Skin epidermis (tissue), 12 donors: ENCODE data around the gene BOD1.
"Not testable (repeated sequence)": the region's sequence is repeated elsewhere in the genome, so short reads cannot be mapped to it uniquely, and the experiment has no call there.

Experiments used
- H3K27ac ChIP-seq, 21 experiments: fragments of 200-600 bp; sonication (generic) in 11 of 21; one replicate each; pipeline ENCODE4 v1.5.0; 2020; ENCODE audit warnings: mild to moderate bottlenecking in 3 of 21, inconsistent platforms in 2 of 21, moderate library complexity in 2 of 21
- H3K4me3 ChIP-seq, 7 experiments: fragments of 200-600 bp; sonication (generic) in 2 of 7; one replicate each; pipeline ENCODE4 v1.5.0; 2020; ENCODE audit warnings: inconsistent platforms in 2 of 7, mild to moderate bottlenecking in 2 of 7, moderate library complexity in 1 of 7

Gene BOD1

DNA sequence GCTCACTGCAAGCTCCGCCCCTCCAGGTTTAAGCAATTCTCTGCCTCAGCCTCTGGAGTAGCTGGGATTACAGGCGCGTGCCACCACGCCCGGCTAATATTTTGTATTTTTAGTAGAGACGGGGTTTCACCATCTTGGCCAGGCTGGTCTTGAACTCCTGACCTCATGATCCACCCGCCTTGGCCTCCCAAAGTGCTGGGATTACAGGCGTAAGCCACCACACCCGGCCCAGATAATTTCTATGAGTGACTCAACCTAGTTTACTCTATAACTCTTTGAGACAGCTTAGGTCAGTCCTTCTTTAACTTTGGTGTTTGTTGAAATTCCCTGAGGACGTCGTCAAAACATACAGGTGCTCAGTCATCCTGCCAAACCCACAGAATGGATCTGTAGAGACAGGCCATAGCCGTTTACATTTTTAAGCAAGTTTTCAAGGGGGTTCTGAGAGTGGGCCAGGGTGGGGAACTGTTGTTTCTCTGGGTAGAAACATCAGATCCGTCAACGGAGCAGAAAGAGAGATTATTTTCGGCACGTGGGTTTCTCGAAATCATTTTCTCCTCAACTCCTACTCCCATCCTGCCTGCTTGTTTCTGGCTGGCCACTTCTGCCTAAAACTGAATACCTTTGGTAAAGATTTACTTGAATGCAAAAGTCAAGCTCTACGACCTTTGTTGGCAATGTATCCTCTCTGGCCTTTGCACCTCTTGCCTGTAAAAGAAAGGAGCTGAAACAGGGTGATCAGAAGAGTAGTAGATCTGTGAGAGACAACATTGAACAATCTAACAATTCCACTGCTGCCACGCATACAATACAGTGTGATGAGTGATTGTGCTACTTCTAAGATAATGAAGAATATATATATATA lies 6.0 kb upstream of the BOD1 start:
- Histone ChIP-seq H3K27ac (no peak overlapping the region), H3K4me3 (no peak overlapping the region)

DNA sequence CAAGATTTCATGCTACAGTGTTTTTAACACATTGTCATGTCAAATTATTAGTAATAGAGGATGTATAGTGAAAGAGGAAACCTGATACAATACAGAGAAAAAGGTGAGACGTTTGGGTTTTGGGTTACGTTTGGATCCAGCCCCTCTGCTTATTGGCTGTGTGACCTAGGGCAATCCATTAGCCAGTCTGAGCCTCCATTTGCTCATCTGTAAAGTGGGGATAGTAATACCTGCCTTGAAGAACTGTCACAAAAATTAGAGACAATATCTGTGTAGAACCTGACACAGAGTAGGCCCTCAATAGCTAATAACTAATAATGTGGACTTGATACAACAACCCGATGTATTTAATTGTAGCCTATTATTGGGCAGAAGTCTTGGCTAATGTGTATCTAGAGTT lies 4.3 kb upstream of the BOD1 start:
- Histone ChIP-seq H3K4me3 (no peak overlapping the region), H3K27ac (no peak overlapping the region)

DNA sequence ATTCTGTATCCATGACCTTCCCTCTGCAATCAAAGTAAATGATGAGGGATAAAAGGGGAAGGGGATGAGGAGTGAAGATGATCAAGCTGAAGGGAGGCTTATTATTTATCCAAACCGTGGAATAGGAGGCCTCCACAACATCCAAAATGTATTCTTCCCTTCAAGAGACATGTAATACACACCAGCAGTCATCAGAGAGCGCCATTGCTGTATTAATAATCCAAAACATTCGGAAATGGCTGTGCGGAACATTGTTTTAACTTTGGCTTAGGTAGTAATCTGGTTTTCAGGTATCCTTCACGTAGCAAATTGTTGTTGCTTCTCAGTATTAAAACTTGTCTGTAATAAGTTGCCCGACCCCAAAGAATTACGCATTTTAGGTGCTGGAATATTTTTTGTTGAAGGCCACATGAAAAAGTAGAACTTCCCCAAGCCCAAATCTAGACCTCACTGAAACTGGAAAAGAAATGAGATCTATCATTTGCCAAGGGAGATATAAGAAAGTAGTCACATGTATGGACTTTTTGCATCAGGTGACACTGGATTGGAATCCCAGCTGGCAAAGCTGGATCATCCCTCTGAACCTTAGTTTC lies 2.6 kb upstream of the BOD1 start:
- Histone ChIP-seq H3K4me3 (no peak overlapping the region), H3K27ac (no peak overlapping the region)

- Histone ChIP-seq H3K27ac (peak overlapping the region; percentile 89 to 100 (median 97)), H3K4me3 (peak overlapping the region; percentile 96 to 99 (median 97))
Measured at GRCh38 chr5:173615884-173616576, 420 bp downstream of the BOD1 start.

GRCh38 chr5:173614591-173614990 lies 1.9 kb downstream of the BOD1 start:
- H3K4me3 ChIP-seq = peak overlapping the region in 1 of 7 experiments; percentile 96
- H3K27ac ChIP-seq = no peak overlapping the region

- H3K27ac ChIP-seq = no peak overlapping the region
- H3K4me3 ChIP-seq = no peak overlapping the region
Measured at GRCh38 chr5:173613433-173614159, 2.9 kb downstream of the BOD1 start.

GRCh38 chr5:173612948-173613347 lies 3.5 kb downstream of the BOD1 start:
- no peak overlapping the region for H3K27ac ChIP-seq

GRCh38 chr5:173611706-173612105 lies 4.7 kb downstream of the BOD1 start:
- H3K27ac ChIP-seq = no peak overlapping the region
- no peak overlapping the region for H3K4me3 ChIP-seq

More at GRCh38 chr5:173612948-173613347, 3.5 kb downstream of the BOD1 start:
- H3K4me3 ChIP-seq = no peak overlapping the region

GRCh38 chr5:173604141-173604540 lies 12.3 kb downstream of the BOD1 start:
- Histone ChIP-seq H3K27ac (no peak overlapping the region), H3K4me3 (no peak overlapping the region)

DNA sequence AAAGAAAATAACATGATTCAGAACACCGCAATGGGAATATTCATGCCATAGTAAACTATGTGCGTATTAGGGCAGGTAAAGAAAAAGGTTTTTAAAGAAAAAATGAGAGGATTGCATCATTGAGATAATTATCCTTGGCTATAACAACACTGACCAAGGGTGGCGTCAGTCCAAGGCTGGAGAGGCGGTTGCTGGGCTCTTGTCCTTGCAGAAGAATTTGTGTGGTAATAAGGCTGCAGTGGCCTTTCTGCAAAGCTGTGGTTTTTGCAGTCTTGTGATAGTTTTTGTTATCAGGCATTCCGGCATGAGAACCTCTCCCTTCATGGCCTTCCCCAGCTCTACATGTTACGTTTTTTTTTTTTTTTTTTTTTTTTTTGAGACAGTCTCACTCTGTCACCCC lies 14.0 kb downstream of the BOD1 start:
- Histone ChIP-seq H3K4me3 (no peak overlapping the region), H3K27ac (no peak overlapping the region)

GRCh38 chr5:173598686-173599085 lies 17.8 kb downstream of the BOD1 start:
- H3K27ac ChIP-seq = no peak overlapping the region
- no peak overlapping the region for H3K4me3 ChIP-seq

- Histone ChIP-seq H3K27ac (no peak overlapping the region), H3K4me3 (no peak overlapping the region)
Measured at GRCh38 chr5:173597304-173597703, 19.1 kb downstream of the BOD1 start.

DNA sequence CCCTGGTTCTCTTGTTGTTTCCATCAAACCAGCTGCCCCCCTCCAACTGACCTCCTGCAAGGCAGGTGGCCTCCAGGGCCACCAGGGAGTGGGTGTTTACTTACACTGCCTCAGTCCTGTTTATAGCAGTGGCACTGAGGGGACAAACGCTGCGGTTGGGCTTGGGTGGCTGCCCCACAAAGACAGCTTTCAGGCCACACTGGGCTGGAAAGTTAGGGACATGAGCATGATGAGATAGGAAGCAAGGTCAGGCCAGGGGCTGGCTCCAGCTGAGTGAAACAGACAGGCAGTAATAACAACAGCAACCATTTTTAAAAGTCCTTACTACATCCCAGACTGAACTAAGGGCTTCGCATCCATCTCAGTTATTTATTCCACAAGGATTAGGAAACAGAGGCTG lies 20.6 kb downstream of the BOD1 start:
- Histone ChIP-seq H3K4me3 (no peak overlapping the region), H3K27ac (no peak overlapping the region)

DNA sequence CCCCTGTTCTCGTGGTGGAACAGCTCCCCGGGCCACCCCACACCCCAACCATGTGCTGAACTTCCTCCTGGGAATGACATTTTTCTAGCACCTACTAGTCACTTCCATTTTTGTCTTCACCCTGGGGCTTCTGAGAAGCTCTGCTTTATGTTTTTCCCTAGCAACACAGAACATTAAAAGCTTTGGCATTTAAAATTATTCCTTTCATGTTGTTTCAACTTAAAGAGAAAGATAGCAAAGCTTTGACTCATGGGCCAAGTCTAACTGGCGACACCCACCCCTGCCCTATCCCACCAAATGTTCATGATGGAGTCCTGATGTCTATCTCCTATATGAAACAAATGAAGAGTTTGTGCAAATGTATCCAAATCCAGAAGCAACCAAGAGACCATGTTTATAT lies 22.4 kb downstream of the BOD1 start:
- Histone ChIP-seq H3K27ac (no peak overlapping the region), H3K4me3 (no peak overlapping the region)

- Histone ChIP-seq H3K4me3 (no peak overlapping the region), H3K27ac (no peak overlapping the region)
Measured at GRCh38 chr5:173592050-173592669, 24.3 kb downstream of the BOD1 start.

DNA sequence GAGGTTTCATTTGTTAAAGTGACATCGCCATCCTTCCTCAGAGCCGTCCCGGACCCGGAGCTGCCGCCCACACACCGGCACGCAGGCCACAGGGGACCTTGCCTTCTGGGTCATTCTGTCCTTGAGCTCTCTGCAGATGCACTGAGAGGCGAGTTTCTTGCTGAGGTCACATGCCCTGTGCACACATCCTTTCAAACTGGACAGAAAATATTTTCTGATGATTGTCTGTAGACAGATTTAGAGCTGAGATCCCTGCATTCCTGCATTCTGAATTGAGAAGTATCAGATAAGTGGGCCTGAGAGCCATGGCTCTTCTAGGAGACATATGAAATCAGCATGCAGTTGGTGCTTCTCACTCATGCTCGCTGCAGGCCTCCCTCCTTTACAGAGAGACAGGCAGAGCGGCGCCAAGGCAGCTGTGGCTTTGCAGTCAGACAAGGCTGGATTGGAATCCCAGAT lies 25.4 kb downstream of the BOD1 start:
- H3K27ac ChIP-seq = peak overlapping the region in 2 of 21 experiments; percentile 23 to 31
- no peak overlapping the region for H3K4me3 ChIP-seq

- Histone ChIP-seq H3K4me3 (no peak overlapping the region), H3K27ac (peak overlapping the region in 2 of 21 experiments; percentile 23 to 31)
Measured at GRCh38 chr5:173590436-173591055, 25.9 kb downstream of the BOD1 start.

- not testable (repeated sequence) for H3K27ac ChIP-seq, H3K4me3 ChIP-seq
Measured at GRCh38 chr5:173586133-173586532, 30.3 kb downstream of the BOD1 start.

DNA sequence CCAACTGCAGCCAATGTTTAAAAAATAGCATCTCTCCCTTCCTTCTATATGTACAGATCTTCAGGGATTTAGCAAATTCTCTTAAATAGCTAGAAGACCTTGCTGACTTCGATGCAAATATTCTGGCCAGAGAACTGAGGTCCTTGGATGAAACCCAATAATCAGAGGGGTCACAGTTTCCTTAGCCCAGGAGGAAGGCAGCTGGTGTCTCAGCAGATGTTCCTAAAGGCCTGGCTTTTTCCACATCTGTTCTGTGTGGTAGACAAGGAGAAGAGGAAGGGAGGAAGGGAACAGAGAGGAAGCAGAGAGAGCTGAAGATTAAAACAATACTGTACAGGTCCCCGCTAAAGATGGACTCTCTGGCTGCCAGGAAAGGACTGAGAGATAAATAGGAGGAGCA lies 33.1 kb downstream of the BOD1 start:
- H3K27ac ChIP-seq = no peak overlapping the region
- H3K4me3 ChIP-seq = no peak overlapping the region
